Measurements from ENCODE around the gene EBLN1. TPM values are rescaled to one million over a fixed set of nuclear protein-coding genes. Genes with fewer than 3 reads are reported as not detected.
A peak's percentile ranks its signal among the peaks of the same experiment; 100 is the strongest.

EBLN1 gene
- total and polyA plus RNA-seq, 2 of the 13 experiments (the other 11 are each of a cell fraction or from before 2014, with no cell fraction given), result not detected

DNA sequence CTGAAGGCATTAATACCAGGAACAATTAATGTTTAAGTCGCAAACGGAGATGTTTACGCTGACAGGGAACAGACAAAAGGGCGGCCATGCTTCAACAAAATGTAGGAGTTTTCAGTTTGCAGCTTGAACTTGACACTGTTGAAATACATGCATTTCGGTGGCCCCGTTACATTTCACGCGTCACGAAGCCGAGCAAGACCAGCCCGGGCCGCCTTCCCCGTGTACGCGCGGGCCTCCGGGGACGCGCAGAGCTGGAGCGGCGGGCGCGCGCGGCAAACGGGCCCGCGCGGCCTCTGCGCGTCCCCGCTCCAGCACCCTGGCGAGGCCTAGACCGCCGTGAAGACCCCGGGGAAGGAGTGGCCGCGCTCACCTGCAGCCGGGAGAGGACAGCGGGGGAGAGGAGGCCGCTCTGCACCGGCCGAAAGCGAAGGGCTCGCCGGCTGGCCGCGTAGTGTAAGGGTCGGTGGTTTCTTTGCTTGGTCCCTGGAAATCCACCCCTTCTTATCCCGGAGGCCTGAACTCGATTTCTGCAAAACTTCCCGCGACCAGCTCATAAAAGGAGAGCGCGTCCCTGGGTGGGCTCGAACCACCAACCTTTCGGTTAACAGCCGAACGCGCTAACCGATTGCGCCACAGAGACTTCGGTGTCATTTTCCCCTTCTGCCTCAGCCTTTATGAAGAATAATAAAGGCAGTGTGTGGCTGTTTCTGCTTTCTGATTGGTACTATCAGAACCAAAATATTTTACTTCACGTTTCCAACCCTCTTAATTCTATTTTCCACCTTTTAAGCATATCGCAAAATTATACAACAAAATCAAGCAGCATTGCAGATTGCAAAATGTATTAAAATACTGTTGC, 11.4 kb upstream of the EBLN1 start (continued):
- TF ChIP-seq, protein P1, sequence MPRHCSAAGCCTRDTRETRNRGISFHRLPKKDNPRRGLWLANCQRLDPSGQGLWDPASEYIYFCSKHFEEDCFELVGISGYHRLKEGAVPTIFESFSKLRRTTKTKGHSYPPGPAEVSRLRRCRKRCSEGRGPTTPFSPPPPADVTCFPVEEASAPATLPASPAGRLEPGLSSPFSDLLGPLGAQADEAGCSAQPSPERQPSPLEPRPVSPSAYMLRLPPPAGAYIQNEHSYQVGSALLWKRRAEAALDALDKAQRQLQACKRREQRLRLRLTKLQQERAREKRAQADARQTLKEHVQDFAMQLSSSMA (CRISPR knock-in tag; IDR thresholded peaks at IDR 0.05), result peak; percentile 51; the same call in 1 of the 2 replicates
- peak; percentile 78; the same call in 1 of the 2 replicates for TF ChIP-seq NFKB2 (CRISPR knock-in tag; IDR thresholded peaks at IDR 0.05; ENCODE audit: borderline replicate concordance)
- 0 out of 2 replicates have a peak, but pooled peaks have one; percentile 42 for TF ChIP-seq ZNF33B (CRISPR knock-in tag; IDR thresholded peaks at IDR 0.05)
- TF ChIP-seq ZZZ3 (CRISPR knock-in tag; IDR thresholded peaks at IDR 0.05; ENCODE audit: borderline replicate concordance), result peak; percentile 84
- TF ChIP-seq SMARCE1 (IDR thresholded peaks at IDR 0.05; ENCODE audit: borderline replicate concordance), result no peak
- TF ChIP-seq NCOR1 (IDR thresholded peaks at IDR 0.05; ENCODE audit: borderline replicate concordance, low read length), result no peak
- no peak for TF ChIP-seq SP1 (IDR thresholded peaks at IDR 0.05)
- TF ChIP-seq SP1 (CRISPR knock-in tag; IDR thresholded peaks at IDR 0.05), result peak; percentile 32; the same call in 1 of the 2 replicates
- TF ChIP-seq POLR2G (IDR thresholded peaks at IDR 0.05; ENCODE audit: low read depth, low read length), result no peak
- no peak for TF ChIP-seq ZBTB39 (CRISPR knock-in tag; IDR thresholded peaks at IDR 0.05)
- peak; percentile 96 for TF ChIP-seq ZFY (CRISPR knock-in tag; IDR thresholded peaks at IDR 0.05)
- TF ChIP-seq ZBTB43 (CRISPR knock-in tag; conservative IDR thresholded peaks at IDR 0.05), result no peak
- TF ChIP-seq ZSCAN31 (CRISPR knock-in tag; IDR thresholded peaks at IDR 0.05; ENCODE audit: low read depth), result peak; percentile 82
- no peak for TF ChIP-seq AHDC1 (CRISPR knock-in tag; IDR thresholded peaks at IDR 0.05; ENCODE audit: borderline replicate concordance)
- TF ChIP-seq ZMAT3 (CRISPR knock-in tag; conservative IDR thresholded peaks at IDR 0.05), result 0 out of 2 replicates have a peak, but pooled peaks have one; percentile 81
